ENCODE results near the gene OSBPL8. TPM values are rescaled to one million over a fixed set of nuclear protein-coding genes. Genes with fewer than 3 reads are reported as not detected.

Gene OSBPL8
- total and polyA plus RNA-seq, 9 of the 15 experiments (the other 6 are each of a cell fraction or from before 2014, with no cell fraction given): 17.4 to 82.7 (median 42.8) TPM

GRCh38 chr12:76402259-76402658 lies 157.3 kb downstream of the OSBPL8 start (continued):
- TF ChIP-seq CREB1 (IDR thresholded peaks at IDR 0.05) (peak; percentile 46; the same call in 1 of the 2 replicates), CREB1 (CRISPR knock-in tag; IDR thresholded peaks at IDR 0.05) (no peak), NFRKB (IDR thresholded peaks at IDR 0.05; ENCODE audit: low read depth) (no peak), CBX5 (IDR thresholded peaks at IDR 0.05; ENCODE audit: borderline replicate concordance, low read depth) (no peak), HMGXB4 (CRISPR knock-in tag; IDR thresholded peaks at IDR 0.05) (no peak), RBM25 (IDR thresholded peaks at IDR 0.05; ENCODE audit: low read depth, low read length, severe bottlenecking) (no peak), SRF (CRISPR knock-in tag; IDR thresholded peaks at IDR 0.05) (peak in 1 of 2 experiments; percentile 54; a peak in 1 of 4 replicates), ZNF785 (CRISPR knock-in tag; IDR thresholded peaks at IDR 0.05) (no peak), TAF9B (IDR thresholded peaks at IDR 0.05; ENCODE audit: partially characterized antibody) (peak; percentile 36), TGIF2 (CRISPR knock-in tag; IDR thresholded peaks at IDR 0.05) (no peak), EZH2 (IDR thresholded peaks at IDR 0.05; ENCODE audit: borderline replicate concordance, low read depth, low read length) (no peak), REST (IDR thresholded peaks at IDR 0.05; ENCODE audit: borderline replicate concordance) (no peak; the same call in 1 of the 2 replicates), REST (CRISPR knock-in tag; IDR thresholded peaks at IDR 0.05; ENCODE audit: low read depth) (no peak), NRF1 (conservative IDR thresholded peaks at IDR 0.05 in 1 of 2, IDR thresholded peaks at IDR 0.05 in 1 of 2) (no peak), HCFC1 (IDR thresholded peaks at IDR 0.05; ENCODE audit: low read depth, low read length) (no peak), TFAM (CRISPR knock-in tag; conservative IDR thresholded peaks at IDR 0.05) (no peak), CCAR2 (IDR thresholded peaks at IDR 0.05; ENCODE audit: low read depth, low read length) (no peak), ZNF23 (CRISPR knock-in tag; IDR thresholded peaks at IDR 0.05) (no peak), CBX8 (IDR thresholded peaks at IDR 0.05; ENCODE audit: borderline replicate concordance, extremely low read depth, low read depth, low read length, poor library complexity, severe bottlenecking) (no peak), ZNF764 (CRISPR knock-in tag; IDR thresholded peaks at IDR 0.05; ENCODE audit: low read depth) (no peak), ZNF175 (CRISPR knock-in tag; IDR thresholded peaks at IDR 0.05; ENCODE audit: low read depth) (no peak; the same call in 1 of the 2 replicates), BCL6 (CRISPR knock-in tag; IDR thresholded peaks at IDR 0.05) (no peak)
